Measurements from ENCODE around the gene VPS13D. TPM values are rescaled to one million over a fixed set of nuclear protein-coding genes. Genes with fewer than 3 reads are reported as not detected.

The VPS13D gene
- total RNA-seq, 1 experiment from 2014 or later = 29.0 TPM

DNA sequence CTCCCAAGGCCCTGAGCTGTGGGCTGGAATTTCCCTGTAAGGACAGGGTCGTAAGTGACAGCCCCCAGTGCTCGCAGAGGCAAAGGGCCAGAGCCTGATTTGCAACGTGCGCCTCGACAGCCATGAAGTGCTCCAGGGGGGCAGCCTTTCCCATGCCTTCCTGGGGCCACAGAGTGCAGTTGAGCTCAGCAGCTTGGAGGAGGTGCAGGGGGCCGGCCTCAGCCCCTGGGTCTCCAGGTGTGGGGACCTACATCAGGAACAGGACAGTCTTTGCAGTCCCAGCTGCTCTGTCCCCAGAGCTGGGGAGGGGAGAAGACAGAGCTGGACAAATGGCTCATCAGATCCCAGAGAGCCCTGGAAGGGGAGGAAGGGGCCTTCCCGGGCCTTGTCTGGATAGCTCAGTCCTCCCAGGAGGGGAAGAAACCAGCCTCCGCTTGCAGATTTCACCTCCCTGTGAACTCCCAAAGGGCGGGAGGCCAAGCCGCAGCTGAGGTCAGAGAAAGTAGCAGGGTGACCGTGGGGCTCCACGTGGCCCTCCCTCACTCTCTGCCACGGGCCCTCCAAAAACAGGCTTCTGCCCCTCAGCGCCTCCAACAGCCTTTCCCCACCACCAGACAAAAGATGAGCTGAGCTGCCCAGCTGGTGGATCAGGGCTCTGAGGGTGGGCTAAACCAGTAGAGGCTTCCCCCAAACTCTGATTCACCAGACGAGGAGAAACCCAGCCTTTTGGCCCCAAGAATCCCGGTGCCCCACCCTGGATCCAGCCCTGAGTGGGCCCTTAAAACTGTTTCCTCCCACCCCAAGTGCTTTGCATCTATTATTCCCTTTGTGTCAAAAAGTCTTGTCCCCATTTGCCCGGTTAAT is 311.7 kb downstream of the VPS13D start:
- no peak for DNase-seq (ENCODE audit: low spot score)
- no peak overlapping the region for H3K4me3 Mint-ChIP-seq
- ATAC-seq = no peak
- no peaks in the 10 kb centered on the region for H3K9me3 Mint-ChIP-seq
- TF ChIP-seq ETV6 (CRISPR knock-in tag; IDR thresholded peaks at IDR 0.05) = no peak
- TF ChIP-seq TEAD4 (CRISPR knock-in tag; IDR thresholded peaks at IDR 0.05) = no peak
- TF ChIP-seq SMAD3 (CRISPR knock-in tag; IDR thresholded peaks at IDR 0.05; ENCODE audit: borderline replicate concordance) = no peak
- no peak for TF ChIP-seq HMGA2 (CRISPR knock-in tag; IDR thresholded peaks at IDR 0.05)
- TF ChIP-seq JAZF1 (CRISPR knock-in tag; IDR thresholded peaks at IDR 0.05) = no peak
- no peak for TF ChIP-seq ESRRA (CRISPR knock-in tag; IDR thresholded peaks at IDR 0.05; ENCODE audit: borderline replicate concordance)
- no peak for TF ChIP-seq ZNF219 (CRISPR knock-in tag; IDR thresholded peaks at IDR 0.05; ENCODE audit: borderline replicate concordance)
- TF ChIP-seq ZNF532 (CRISPR knock-in tag; IDR thresholded peaks at IDR 0.05; ENCODE audit: borderline replicate concordance) = no peak
- no peak for TF ChIP-seq NFE2L1 (CRISPR knock-in tag; IDR thresholded peaks at IDR 0.05)
- no peak for TF ChIP-seq ZNF317 (CRISPR knock-in tag; IDR thresholded peaks at IDR 0.05; ENCODE audit: borderline replicate concordance, low read depth)
- no peak for TF ChIP-seq SMAD4 (CRISPR knock-in tag; IDR thresholded peaks at IDR 0.05)
- no peak for TF ChIP-seq AFF4 (CRISPR knock-in tag; IDR thresholded peaks at IDR 0.05; ENCODE audit: borderline replicate concordance)
- TF ChIP-seq CDX4 (CRISPR knock-in tag; IDR thresholded peaks at IDR 0.05; ENCODE audit: borderline replicate concordance) = no peak
- TF ChIP-seq JUN (CRISPR knock-in tag; IDR thresholded peaks at IDR 0.05) = no peak
- no peak for TF ChIP-seq ZNF671 (CRISPR knock-in tag; IDR thresholded peaks at IDR 0.05)
- TF ChIP-seq ATF2 (CRISPR knock-in tag; IDR thresholded peaks at IDR 0.05; ENCODE audit: borderline replicate concordance, low read depth) = no peak
- TF ChIP-seq, protein P1, sequence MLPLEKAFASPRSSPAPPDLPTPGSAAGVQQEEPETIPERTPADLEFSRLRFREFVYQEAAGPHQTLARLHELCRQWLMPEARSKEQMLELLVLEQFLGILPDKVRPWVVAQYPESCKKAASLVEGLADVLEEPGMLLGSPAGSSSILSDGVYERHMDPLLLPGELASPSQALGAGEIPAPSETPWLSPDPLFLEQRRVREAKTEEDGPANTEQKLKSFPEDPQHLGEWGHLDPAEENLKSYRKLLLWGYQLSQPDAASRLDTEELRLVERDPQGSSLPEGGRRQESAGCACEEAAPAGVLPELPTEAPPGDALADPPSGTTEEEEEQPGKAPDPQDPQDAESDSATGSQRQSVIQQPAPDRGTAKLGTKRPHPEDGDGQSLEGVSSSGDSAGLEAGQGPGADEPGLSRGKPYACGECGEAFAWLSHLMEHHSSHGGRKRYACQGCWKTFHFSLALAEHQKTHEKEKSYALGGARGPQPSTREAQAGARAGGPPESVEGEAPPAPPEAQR (CRISPR knock-in tag; IDR thresholded peaks at IDR 0.05) = no peak
- TF ChIP-seq RORB (CRISPR knock-in tag; IDR thresholded peaks at IDR 0.05) = no peak
- TF ChIP-seq, protein P2, sequence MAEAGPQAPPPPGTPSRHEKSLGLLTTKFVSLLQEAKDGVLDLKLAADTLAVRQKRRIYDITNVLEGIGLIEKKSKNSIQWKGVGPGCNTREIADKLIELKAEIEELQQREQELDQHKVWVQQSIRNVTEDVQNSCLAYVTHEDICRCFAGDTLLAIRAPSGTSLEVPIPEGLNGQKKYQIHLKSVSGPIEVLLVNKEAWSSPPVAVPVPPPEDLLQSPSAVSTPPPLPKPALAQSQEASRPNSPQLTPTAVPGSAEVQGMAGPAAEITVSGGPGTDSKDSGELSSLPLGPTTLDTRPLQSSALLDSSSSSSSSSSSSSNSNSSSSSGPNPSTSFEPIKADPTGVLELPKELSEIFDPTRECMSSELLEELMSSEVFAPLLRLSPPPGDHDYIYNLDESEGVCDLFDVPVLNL (CRISPR knock-in tag; IDR thresholded peaks at IDR 0.05; ENCODE audit: borderline replicate concordance, low read depth) = no peak
- TF ChIP-seq, protein P3, sequence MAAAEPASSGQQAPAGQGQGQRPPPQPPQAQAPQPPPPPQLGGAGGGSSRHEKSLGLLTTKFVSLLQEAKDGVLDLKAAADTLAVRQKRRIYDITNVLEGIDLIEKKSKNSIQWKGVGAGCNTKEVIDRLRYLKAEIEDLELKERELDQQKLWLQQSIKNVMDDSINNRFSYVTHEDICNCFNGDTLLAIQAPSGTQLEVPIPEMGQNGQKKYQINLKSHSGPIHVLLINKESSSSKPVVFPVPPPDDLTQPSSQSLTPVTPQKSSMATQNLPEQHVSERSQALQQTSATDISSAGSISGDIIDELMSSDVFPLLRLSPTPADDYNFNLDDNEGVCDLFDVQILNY (CRISPR knock-in tag; IDR thresholded peaks at IDR 0.05) = no peak
- H3K27me3 Mint-ChIP-seq (ENCODE audit: low read depth) = peaks cover 3% of the 10 kb centered on the region; the same call in 1 of the 2 replicates
- CTCF ChIA-PET = interaction anchor here (0.6 to 2.4 kb wide), 8 partner anchors 54 to 266 kb away, joined by 3 to 12 read pairs (median 6); no protein-coding TSS in a partner anchor
- no peak overlapping the region for H3K27ac Mint-ChIP-seq
- H3K36me3 Mint-ChIP-seq = no peaks in the 10 kb centered on the region
- peaks cover 26% of the 10 kb centered on the region for H3K4me1 Mint-ChIP-seq
- POLR2A ChIA-PET = interaction anchor here (1.1 to 2.2 kb wide), 2 partner anchors 54 to 76 kb away, joined by 3 to 7 read pairs; partner anchors contain the start of gene DHRS3

All from WTC11 (cell line).